Activated CD4-positive, alpha-beta T cell treated with anti-CD3 and anti-CD28 coated beads for 1 hour (primary cell): ENCODE measurements around the gene H1-8.

Experiments
- DNase-seq: peaks from one replicate; pipeline ENCODE4 v3.0.0-alpha.2; 2020

H1-8 gene

GRCh38 chr3:129575233-129575996 is 32.4 kb downstream of the H1-8 start:
- no peak for DNase-seq

- DNase-seq: no peak
These were observed 33.0 kb downstream of the H1-8 start for GRCh38 chr3:129575997-129576384.

DNA sequence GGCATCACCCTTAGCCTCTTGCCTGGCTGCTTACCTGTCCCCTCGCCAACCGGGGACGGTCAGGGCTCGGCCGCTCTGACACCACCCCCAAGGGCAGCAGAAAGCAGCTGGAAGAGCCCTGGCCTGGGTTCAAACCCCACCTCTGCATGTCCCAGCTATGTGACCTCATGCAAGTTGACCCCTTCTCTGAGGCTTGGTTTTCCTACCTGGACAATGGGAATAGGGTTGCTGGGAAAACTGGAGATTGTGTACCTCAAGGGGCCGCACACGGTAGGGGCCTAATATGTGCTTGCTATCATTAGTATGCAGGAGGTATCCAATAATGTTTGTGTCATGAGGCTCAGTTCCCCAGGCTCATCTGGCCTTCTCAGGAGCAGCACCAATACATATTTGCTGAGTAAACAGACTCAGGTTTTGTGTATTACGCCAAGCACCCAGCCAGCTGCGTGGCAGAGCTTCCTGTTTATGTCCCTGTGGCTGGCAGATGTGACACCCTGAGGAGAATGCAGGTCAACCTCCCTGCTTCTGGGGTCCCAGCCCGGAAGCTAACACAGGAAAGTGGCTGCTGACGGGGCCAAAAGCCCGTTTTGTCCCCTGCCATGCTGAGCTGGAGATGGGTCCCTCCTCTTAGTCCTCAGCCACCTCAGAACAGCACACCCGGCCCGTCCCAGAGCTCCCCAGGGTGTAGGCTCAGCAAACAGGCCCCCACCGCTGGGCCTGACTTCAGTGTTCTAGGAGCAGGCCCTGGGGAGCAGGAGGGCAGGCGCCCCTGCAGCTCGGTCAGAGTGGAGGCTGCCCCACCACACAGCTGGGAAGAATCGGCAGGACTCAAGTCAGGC is 33.8 kb downstream of the H1-8 start:
- DNase-seq: peak; percentile 32

DNA sequence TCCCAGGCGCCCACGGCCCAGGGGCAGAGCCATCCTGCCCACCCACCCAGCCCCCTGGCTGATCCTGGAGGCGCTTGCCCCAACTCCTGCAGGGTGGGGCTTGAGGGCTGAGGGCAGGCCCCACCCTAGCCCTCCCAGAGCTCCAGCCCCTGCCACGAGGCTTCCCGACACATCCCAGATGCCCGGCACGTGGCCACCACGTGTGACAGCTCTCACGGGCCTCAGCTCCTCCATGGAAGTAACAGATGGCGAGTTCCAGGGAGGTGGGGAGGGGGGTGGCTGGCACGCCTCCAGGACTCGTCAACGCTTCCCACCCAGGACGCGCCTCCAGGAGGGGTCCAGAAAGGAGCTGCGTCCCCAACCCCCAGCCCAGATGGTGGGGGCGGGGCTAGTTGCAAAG is 34.4 kb downstream of the H1-8 start:
- no peak for DNase-seq

DNA sequence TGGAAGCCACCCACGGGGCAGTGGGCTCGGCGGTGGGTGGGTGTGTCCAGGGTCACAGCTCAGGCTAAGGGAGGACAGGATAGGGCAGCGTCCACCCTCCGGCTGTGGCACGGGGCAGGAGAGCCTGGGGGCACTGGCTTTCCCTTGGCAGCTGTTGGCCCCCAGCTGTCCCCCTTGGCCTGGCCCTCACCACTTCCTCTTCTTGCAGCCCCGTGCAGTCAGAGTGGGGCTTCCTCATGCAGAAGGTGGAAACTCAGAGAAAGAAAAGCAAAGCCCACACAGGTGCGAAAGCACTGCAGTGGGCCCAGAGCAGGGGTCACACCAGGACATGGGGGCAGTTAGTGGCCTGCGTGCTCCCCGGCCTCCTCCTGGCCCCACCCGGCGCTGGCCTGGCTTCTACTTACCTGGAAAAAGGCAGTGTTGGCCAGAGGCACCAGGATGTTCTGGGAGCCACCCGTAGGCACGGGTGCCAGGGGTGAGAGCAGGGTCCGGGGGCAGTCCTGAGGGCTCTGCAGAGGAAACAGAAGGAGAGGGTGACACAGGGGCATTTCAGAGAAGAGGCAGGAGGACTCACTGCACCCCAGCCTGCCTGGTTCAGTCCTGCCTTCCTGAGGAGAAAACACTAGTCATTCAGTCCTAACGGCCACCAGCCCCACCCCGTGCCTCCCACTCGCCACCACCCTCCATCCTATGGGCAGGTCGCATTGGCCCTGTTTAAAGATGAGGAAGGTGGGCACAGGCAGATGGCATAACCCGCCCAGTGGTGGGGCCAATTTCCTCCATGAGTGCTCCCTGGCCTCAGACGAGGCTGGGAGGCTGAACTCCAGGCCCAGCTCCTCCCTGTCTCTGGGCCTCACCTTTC is 35.2 kb downstream of the H1-8 start:
- DNase-seq: no peak

- DNase-seq: no peak
These were observed 37.0 kb downstream of the H1-8 start for GRCh38 chr3:129579991-129580390.

- DNase-seq: no peak
These were observed 38.6 kb downstream of the H1-8 start for GRCh38 chr3:129581623-129582022.

DNA sequence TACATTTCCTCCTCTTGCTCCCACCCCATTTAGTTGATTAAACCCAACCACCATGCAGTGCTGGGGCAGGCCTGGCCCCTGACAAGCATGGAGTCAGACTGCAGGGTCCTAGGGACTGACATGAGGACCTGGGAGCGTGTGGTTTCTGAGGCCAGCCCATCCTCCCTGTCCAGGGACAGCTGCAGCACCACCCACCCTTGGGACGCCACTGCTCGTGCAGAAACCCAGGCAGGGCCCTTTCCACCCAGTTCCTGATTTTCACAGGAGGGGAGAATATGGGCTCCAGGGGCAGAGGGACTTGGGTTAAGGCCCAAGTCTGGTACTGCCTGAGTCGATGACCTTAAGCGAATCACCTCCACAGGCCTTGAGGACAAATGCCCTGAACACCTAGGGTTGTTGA is 39.8 kb downstream of the H1-8 start:
- no peak for DNase-seq

DNA sequence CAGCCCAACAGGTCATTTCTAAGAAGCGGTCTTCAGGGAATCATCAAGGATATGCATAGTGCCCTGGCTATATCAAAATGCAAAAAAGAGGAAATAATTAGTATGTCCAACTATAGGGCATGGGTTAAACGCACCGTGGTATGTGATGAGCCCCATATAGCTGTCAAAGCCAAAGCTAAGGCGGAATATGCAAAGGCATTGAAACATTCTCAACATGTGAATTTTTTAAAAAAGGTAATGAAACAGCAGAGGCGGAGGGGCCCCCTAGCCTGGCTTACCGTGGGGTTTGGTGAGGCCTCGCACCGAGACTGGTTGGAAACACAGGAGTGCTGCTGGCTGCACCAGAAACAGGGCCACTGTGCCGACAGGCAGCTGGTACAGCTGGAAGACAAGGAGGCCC is 40.3 kb downstream of the H1-8 start:
- DNase-seq: no peak

DNA sequence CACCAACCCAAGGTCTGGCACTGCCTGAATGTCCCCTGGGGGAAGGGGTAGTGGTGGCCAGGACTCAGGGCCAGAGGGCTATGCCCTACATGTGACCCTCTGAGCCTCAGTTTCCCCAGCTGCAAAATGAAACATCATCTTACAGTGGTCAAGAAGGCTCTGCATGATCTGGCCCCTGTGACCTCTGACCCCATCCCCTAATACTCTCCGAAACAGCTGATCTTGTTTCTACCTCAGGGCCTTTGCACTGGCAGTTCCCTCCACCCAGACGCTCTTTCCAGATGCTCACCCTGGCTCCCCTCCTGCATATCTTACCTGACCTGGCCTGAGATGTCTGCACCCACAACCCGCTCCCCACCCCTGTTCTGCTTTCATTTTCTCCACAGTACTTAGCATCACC is 41.7 kb downstream of the H1-8 start:
- no peak for DNase-seq

DNA sequence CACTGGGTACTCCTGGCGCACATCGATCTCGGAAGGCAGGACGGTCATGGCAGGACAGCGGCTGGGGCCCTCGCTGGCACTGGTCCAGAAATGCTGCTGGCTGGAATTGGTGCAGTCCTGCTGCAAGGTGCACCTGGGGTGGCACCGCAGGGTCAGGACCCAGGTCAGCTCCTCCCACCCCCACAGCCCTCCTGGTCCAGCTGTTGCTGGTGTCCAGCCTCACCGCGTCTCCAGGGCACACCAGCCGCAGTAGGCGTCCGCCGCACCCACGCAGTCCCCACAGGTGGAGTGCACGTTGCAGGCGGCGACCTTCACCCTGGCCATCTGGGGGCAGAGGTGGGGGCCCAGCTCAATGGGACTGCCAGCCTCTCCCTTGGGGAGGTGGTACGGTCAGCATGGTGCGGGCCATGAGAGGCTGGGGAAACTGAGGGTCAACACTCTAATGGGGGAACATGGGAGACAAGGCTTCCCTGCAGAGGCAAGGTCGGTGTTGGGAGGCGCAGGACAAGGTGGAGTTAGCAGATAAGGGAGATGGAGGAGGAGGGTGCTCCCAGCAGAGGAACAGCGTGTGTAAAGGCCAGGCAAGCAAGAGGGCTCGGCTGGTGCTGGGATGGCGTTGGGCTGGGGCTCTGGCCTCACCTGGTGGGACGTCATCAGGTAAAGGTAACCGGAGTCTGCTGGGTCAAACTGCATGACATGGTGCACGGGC is 43.1 kb downstream of the H1-8 start:
- no peak for DNase-seq

- no peak for DNase-seq
These were observed 43.9 kb downstream of the H1-8 start for GRCh38 chr3:129586746-129587430.

GRCh38 chr3:129587566-129588210 is 44.7 kb downstream of the H1-8 start:
- DNase-seq: no peak

DNA sequence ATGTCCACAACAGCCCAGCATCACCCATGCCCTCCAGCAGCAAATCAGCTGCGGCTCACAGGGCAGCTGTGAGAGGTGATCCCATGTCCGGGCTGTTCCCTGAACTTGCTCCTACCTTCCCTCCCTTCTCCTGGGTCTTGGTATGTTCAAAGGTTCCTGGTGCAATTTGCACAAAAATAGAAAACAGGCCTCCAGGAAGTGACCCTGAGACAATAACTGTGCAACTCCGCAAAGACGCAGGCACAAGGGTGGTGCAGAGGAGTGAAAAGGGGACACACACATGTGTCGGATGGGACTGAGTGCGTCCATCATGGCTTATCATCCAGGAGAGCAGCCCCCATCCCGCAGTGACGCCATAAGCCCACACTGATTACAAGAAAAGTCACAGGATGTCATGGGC is 47.2 kb downstream of the H1-8 start:
- no peak for DNase-seq

DNA sequence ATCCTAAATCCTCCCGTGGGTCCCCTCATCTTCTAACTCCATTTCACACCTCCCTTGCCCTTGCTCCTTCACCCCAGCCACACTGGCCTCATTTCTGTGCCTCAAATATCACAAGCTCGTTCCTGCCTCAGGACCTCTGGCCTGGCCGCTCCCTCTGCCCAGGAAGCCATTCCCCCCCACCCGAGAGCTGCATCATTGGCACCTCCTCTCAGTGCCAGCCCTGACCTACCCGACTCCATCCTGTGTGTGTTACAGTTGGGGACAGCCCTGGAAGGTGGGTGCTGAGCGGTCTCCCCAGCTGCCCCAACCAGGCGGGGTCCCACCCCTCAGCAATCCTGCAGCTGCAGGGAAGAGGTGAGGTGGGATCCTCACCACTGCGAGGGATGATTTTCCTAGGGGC is 49.0 kb downstream of the H1-8 start:
- DNase-seq: no peak

- DNase-seq: no peak
These were observed 49.6 kb downstream of the H1-8 start for GRCh38 chr3:129592381-129593131.

DNA sequence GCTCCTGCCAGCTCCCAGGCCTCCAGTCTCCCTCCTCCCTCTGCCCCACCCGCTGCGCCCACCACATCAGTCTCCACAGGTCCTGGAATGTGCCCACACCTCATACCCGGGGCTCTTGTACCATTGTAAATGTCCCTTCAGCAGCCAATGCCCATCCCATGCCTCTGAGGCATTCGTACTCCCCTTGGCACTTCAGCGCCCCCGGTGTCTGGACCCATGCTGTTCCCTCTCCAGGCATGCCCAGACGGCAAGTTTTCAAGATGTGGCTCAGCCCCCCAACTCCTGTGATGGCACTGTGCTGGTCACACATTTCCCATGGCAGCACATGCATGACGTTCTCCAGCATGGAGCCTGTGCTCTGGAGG is 50.2 kb downstream of the H1-8 start:
- DNase-seq: no peak

DNA sequence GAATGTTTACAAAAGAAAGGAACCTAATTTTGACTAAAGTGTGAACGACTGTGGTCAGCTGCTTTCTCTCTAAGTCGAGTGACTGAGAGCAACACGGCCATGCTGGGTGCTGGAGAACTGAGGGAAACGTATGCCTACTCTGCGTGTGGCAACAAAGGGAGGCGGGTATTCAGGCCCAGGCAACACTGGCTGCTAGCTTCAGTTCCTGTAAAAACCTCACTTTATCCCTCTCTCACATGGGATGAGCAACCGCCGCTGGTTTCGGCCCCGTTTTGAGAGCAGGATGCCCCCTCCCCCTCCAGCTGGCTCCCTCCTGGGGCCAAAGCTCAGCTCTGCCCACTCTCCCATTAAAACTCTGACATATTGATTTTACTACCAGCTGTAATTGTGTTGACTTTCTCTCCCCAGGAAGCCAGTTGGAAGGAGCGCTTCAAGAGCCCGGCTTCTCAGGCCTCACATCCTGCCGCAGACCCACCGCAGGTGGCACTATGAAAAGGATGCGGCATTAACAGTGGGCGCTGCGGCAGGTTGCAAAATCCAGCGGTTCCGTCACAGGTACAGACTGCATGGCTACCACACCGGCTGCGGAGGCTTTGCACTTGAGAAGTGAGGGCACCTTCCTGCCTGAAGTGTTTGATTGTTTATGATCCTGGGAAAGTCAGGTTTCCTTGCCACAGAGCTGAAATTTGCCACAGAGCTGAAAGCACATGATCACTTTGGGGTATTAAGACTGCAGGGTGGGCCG is 50.8 kb downstream of the H1-8 start:
- DNase-seq: no peak

DNA sequence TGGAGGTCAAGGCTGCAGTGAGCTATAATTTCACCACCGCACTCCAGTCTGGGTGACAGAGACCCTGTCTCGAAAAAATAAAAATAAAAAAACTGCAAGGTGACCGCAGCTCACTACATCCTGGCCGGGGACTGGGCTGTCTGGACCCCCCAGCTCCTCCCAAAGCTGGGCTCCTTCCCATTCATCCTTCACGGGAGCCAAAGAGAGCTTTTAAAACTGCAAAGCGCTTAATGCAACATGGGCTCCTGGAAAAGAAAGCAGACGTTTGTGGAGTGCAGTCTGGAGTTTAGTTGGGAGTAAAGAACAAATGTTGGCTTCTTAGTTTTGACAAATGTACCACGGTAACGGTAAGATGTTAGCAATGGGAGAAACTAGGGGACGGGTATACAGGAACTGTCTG is 51.4 kb downstream of the H1-8 start:
- no peak for DNase-seq

- DNase-seq: no peak
These were observed 52.0 kb downstream of the H1-8 start for GRCh38 chr3:129594907-129595390.
